ENCODE measurements around the gene LPP. TPM values are rescaled to one million over a fixed set of nuclear protein-coding genes. Genes with fewer than 3 reads are reported as not detected.

Gene LPP
- total and polyA plus RNA-seq, 8 donors, result 23.1 to 220 (median 26.7) TPM

- Histone ChIP-seq H3K27me3 (no peaks in the 10 kb centered on the region), H3K9me3 (no peaks in the 10 kb centered on the region), H3K4me3 (no peak overlapping the region), H3K27ac (peak overlapping the region; percentile 19 to 42), H3K4me1 (peaks cover 24 to 51% of the 10 kb centered on the region in 2 donors), H3K36me3 (no peaks in the 10 kb centered on the region)
- intact Hi-C loops (cut with DNase I), result no loop called here
- ATAC-seq (peak; percentile 11), DNase-seq (no peak)
- TF ChIP-seq CTCF (IDR thresholded peaks at IDR 0.05), result no peak
Observed at GRCh38 chr3:188272481-188273372, 118.8 kb downstream of the LPP start.

DNA sequence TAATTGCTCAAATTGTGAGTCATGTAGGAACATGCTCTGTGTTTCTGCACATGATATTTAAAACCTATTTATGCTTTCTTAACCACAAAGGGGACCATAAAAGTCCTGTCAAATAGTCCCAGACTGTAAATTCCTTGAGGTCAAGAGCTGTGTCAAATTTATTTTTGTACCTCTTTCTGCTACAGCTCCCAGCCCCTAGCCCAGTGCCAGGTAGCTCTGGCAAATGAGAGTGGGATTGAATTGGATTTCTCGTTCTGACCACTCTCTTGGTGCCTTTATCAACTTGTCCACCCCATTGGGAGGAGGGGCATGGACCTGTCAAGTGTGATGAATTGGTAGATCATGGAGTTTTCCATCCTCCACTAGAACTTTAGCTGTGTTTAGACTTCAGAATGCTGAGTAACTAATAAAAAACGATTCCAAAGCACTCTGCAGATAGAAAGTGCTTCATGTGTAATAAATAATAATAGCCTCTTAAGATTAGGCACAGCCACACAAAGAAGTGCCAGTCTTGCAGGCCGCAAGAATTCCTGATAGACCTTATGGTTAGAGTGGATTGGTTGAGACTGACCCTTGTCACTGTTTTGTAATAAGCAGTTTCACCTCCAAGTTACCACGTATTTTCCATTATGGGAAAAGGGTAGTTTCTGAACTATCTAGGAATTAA is 120.4 kb downstream of the LPP start:
- intact Hi-C loops (cut with DNase I), result no loop called here
- H3K36me3 ChIP-seq, result no peaks in the 10 kb centered on the region
- no peaks in the 10 kb centered on the region for H3K27me3 ChIP-seq
- no peaks in the 10 kb centered on the region for H3K9me3 ChIP-seq
- peaks cover 23 to 34% of the 10 kb centered on the region in 2 donors for H3K4me1 ChIP-seq
- H3K4me3 ChIP-seq, result no peak overlapping the region
- no peak overlapping the region for H3K27ac ChIP-seq
- DNase-seq (no peak), ATAC-seq (no peak)
- TF ChIP-seq CTCF (IDR thresholded peaks at IDR 0.05), result no peak

GRCh38 chr3:188276375-188276774 is 122.4 kb downstream of the LPP start:
- no peak for TF ChIP-seq CTCF (IDR thresholded peaks at IDR 0.05)
- H3K27ac ChIP-seq, result no peak overlapping the region
- intact Hi-C loops (cut with DNase I), result no loop called here
- DNase-seq, result no peak
- H3K4me1 ChIP-seq, result peaks cover 11 to 18% of the 10 kb centered on the region in 2 donors
- ATAC-seq, result no peak
- no peaks in the 10 kb centered on the region for H3K27me3 ChIP-seq
- H3K9me3 ChIP-seq, result no peaks in the 10 kb centered on the region
- H3K4me3 ChIP-seq, result no peak overlapping the region
- H3K36me3 ChIP-seq, result no peaks in the 10 kb centered on the region

DNA sequence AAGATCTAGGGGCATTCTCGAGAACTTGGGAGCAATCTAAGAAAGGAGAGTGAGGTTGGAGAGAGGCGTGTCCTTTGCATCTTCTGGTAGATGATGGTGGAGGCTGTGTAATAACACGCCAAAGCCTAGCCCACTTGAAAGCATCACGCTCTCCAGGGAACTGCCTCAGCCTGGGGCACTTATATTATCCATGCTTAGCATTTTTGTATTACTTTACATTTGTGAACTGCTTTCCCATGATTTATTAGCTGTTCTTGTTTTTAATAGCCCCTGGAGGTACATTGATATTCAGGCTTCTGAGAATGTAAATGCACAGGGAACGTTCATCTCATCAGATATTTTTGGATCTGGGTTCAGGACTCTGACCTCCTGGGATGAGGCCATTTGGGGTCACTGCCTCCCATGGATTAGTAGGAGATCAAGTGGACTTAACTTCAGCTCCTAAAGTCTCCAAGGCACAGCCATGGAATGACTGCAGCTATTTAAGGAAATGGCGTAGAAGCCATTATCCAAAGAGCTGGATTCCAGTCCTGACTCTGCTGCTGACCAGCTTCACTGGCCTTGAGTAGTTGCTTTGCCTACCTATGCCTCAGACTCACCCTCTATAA is 124.9 kb downstream of the LPP start:
- intact Hi-C loops (cut with DNase I), result no loop called here
- Histone ChIP-seq H3K4me1 (peaks cover 15 to 17% of the 10 kb centered on the region in 2 donors), H3K4me3 (no peak overlapping the region), H3K27ac (no peak overlapping the region), H3K36me3 (no peaks in the 10 kb centered on the region), H3K9me3 (no peaks in the 10 kb centered on the region), H3K27me3 (no peaks in the 10 kb centered on the region)
- ATAC-seq (no peak), DNase-seq (no peak)
- TF ChIP-seq CTCF (IDR thresholded peaks at IDR 0.05), result no peak

Measured in left lung (tissue), 10 donors.